Measurements from ENCODE around the gene CLCN3.

- TF ChIP-seq ZNF274 (IDR thresholded peaks at IDR 0.05; ENCODE audit: low read depth, low read length) (no peak), SUZ12 (IDR thresholded peaks at IDR 0.05; ENCODE audit: extremely low read depth, insufficient read depth, insufficient read length) (no peak), YY1 (IDR thresholded peaks at IDR 0.05; ENCODE audit: insufficient read depth, insufficient read length) (no peak)
Observed at GRCh38 chr4:169682372-169683047, 62.1 kb downstream of the CLCN3 start.
